ENCODE measurements around the gene CTNNA3. TPM values are rescaled to one million over a fixed set of nuclear protein-coding genes. Genes with fewer than 3 reads are reported as not detected.
"Not testable (repeated sequence)": the region's sequence is repeated elsewhere in the genome, so short reads cannot be mapped to it uniquely, and the experiment has no call there.

CTNNA3 gene
- total and polyA plus RNA-seq, 2 donors (not counting 1 experiment from before 2014, with no cell fraction given), result not detected

DNA sequence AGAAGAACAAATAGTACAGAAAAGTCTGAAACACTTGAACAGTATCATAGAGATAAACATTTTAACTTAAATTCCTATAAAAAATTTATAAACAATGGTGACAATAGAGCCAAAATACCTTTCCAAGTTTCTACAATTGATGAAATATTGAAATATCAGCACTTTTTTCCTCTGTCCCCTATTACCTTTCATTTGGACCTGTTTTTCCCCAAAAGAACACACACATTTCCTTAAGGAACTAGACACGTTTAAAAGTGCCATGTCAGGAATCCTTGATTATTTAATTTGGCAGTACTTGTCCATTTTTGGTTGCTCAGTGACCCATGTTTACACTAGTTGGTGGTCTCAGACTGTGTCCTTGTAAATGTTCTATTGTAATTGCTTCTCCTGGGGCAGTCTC is 162.6 kb downstream of the CTNNA3 start:
- Histone ChIP-seq H3K79me2 (ENCODE audit: control insufficient read depth, insufficient read depth, low read length) (no peaks in the 10 kb centered on the region), H3K4me3 (replicated peaks in 1 of 4; ENCODE audit: control extremely low read depth in 1 of 4, insufficient read depth in 1 of 4, low read depth in 3 of 4, low read length in 4 of 4) (no peak overlapping the region), H3K9me3 (ENCODE audit: control insufficient read depth, insufficient read depth, low read depth, low read length) (no peaks in the 10 kb centered on the region), H3K27me3 (ENCODE audit: control insufficient read depth, insufficient read depth, low read length) (no peaks in the 10 kb centered on the region), H3K4me1 (ENCODE audit: control insufficient read depth, extremely low read depth, insufficient read depth, low read length) (no peaks in the 10 kb centered on the region), H3K27ac (ENCODE audit: insufficient read depth, low read length) (no peak overlapping the region), H2AFZ (ENCODE audit: low read length) (no peak overlapping the region), H4K20me1 (ENCODE audit: control insufficient read depth, extremely low read depth, insufficient read depth, low read length) (no peaks in the 10 kb centered on the region), H3K9ac (ENCODE audit: insufficient read depth, low read length) (no peak overlapping the region), H3K4me2 (ENCODE audit: extremely low read depth, insufficient read depth, low read length) (no peak overlapping the region), H3K36me3 (ENCODE audit: control insufficient read depth, insufficient read depth, low read length) (no peaks in the 10 kb centered on the region)
- TF ChIP-seq, protein P1, sequence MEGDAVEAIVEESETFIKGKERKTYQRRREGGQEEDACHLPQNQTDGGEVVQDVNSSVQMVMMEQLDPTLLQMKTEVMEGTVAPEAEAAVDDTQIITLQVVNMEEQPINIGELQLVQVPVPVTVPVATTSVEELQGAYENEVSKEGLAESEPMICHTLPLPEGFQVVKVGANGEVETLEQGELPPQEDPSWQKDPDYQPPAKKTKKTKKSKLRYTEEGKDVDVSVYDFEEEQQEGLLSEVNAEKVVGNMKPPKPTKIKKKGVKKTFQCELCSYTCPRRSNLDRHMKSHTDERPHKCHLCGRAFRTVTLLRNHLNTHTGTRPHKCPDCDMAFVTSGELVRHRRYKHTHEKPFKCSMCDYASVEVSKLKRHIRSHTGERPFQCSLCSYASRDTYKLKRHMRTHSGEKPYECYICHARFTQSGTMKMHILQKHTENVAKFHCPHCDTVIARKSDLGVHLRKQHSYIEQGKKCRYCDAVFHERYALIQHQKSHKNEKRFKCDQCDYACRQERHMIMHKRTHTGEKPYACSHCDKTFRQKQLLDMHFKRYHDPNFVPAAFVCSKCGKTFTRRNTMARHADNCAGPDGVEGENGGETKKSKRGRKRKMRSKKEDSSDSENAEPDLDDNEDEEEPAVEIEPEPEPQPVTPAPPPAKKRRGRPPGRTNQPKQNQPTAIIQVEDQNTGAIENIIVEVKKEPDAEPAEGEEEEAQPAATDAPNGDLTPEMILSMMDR (conservative IDR thresholded peaks at IDR 0.05 in 1 of 2, IDR thresholded peaks at IDR 0.05 in 1 of 2; ENCODE audit: low read depth in 1 of 2, low read length in 2 of 2), result no peak
- TF ChIP-seq EZH2 (IDR thresholded peaks at IDR 0.05; ENCODE audit: low read length, missing control alignments), result no peak
- DNase-seq (ENCODE audit: low read depth in 2 of 2), result no peak

DNA sequence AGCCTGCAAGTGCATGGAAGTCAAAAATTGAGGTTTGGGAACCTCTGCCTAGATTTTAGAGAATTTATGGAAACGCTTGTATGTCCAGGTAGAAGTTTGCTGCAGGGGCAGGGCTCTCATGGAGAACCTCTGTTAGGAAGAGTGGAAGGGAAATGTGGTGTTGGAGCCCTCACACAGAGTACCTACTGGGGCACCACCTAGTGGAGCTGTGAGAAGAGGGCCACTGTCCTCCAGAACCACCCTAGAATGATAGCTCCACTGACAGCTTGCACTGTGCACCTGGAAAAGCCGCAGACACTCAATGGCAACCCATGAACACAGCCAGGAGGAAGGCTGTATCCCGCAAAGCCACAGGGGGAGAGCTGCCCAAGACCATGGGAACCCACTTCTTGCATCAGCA is 165.0 kb downstream of the CTNNA3 start:
- H3K9me3 ChIP-seq (ENCODE audit: control insufficient read depth, insufficient read depth, low read depth, low read length); H3K27me3 ChIP-seq (ENCODE audit: control insufficient read depth, insufficient read depth, low read length); H3K27ac ChIP-seq (ENCODE audit: insufficient read depth, low read length); DNase-seq (ENCODE audit: low read depth in 2 of 2); H4K20me1 ChIP-seq (ENCODE audit: control insufficient read depth, extremely low read depth, insufficient read depth, low read length); H3K79me2 ChIP-seq (ENCODE audit: control insufficient read depth, insufficient read depth, low read length); H3K4me3 ChIP-seq (replicated peaks in 1 of 4; ENCODE audit: control extremely low read depth in 1 of 4, insufficient read depth in 1 of 4, low read depth in 3 of 4, low read length in 4 of 4); H2AFZ ChIP-seq (ENCODE audit: low read length); H3K36me3 ChIP-seq (ENCODE audit: control insufficient read depth, insufficient read depth, low read length); H3K9ac ChIP-seq (ENCODE audit: insufficient read depth, low read length); H3K4me2 ChIP-seq (ENCODE audit: extremely low read depth, insufficient read depth, low read length); H3K4me1 ChIP-seq (ENCODE audit: control insufficient read depth, extremely low read depth, insufficient read depth, low read length): not testable (repeated sequence)

DNA sequence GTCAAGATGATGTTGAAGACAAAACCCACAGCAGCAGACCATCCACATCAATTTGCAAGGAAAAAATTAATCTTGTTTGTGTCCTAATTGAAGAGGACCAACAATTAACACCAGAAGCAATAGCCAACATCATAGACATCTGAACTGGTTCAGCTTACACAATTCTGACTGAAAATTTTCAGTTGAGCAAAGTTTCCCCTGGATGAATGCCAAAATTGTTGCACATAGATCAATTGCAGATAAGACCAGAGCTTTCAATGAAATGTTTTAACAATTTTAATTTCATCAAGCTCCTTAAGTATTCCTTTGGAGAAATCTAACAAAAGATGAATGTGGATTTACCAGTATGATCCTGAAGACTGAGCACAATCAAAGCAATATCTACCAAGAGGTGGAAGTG is 168.6 kb downstream of the CTNNA3 start:
- DNase-seq (ENCODE audit: low read depth in 2 of 2), result peak in 1 of 2 donors; percentile 3

More for the DNA sequence above, 168.6 kb downstream of the CTNNA3 start:
- Histone ChIP-seq H4K20me1 (ENCODE audit: control insufficient read depth, extremely low read depth, insufficient read depth, low read length) (no peaks in the 10 kb centered on the region), H3K36me3 (ENCODE audit: control insufficient read depth, insufficient read depth, low read length) (no peaks in the 10 kb centered on the region), H3K9ac (ENCODE audit: insufficient read depth, low read length) (no peak overlapping the region), H3K4me2 (ENCODE audit: extremely low read depth, insufficient read depth, low read length) (no peak overlapping the region), H3K4me3 (replicated peaks in 1 of 4; ENCODE audit: control extremely low read depth in 1 of 4, insufficient read depth in 1 of 4, low read depth in 3 of 4, low read length in 4 of 4) (no peak overlapping the region), H3K79me2 (ENCODE audit: control insufficient read depth, insufficient read depth, low read length) (no peaks in the 10 kb centered on the region), H3K9me3 (ENCODE audit: control insufficient read depth, insufficient read depth, low read depth, low read length) (no peaks in the 10 kb centered on the region), H3K27ac (ENCODE audit: insufficient read depth, low read length) (no peak overlapping the region), H3K27me3 (ENCODE audit: control insufficient read depth, insufficient read depth, low read length) (no peaks in the 10 kb centered on the region), H3K4me1 (ENCODE audit: control insufficient read depth, extremely low read depth, insufficient read depth, low read length) (no peaks in the 10 kb centered on the region), H2AFZ (ENCODE audit: low read length) (no peak overlapping the region)
- no peak for TF ChIP-seq EZH2 (IDR thresholded peaks at IDR 0.05; ENCODE audit: low read length, missing control alignments)
- TF ChIP-seq, protein P1 (conservative IDR thresholded peaks at IDR 0.05 in 1 of 2, IDR thresholded peaks at IDR 0.05 in 1 of 2; ENCODE audit: low read depth in 1 of 2, low read length in 2 of 2), result no peak
